IMR-90 (cell line): Measurements from ENCODE around the gene ACOXL.
"Not testable (repeated sequence)": the region's sequence is repeated elsewhere in the genome, so short reads cannot be mapped to it uniquely, and the experiment has no call there.

Source experiments
- BHLHE40 ChIP-seq: fragments of 150-350 bp; IDR thresholded peaks from 2 replicates; pipeline ENCODE4 v1.6.1; 2016; ENCODE audit warnings: mild to moderate bottlenecking, low read depth, low read length
- CEBPB ChIP-seq: IDR thresholded peaks from 2 replicates; pipeline ENCODE4 v1.6.1; 2012; ENCODE audit warnings: low read depth, low read length, improper control_type of control experiment
- CTCF ChIP-seq: conservative IDR thresholded peaks from 2 replicates; pipeline ENCODE4 v1.5.1; 2012; ENCODE audit warnings: mild to moderate bottlenecking, low read depth, low read length, improper control_type of control experiment
- FOS ChIP-seq: fragments of 150-350 bp; IDR thresholded peaks from 2 replicates; pipeline ENCODE4 v1.6.1; 2016; ENCODE audit warnings: low read depth, low read length
- MAFK ChIP-seq: IDR thresholded peaks from 2 replicates; pipeline ENCODE4 v1.6.1; 2012; ENCODE audit warnings: low read depth, low read length, improper control_type of control experiment
- MXI1 ChIP-seq: IDR thresholded peaks from 2 replicates; pipeline ENCODE4 v1.6.1; 2012; ENCODE audit warnings: low read depth, mild to moderate bottlenecking, low read length, moderate library complexity, borderline replicate concordance
- POLR2A ChIP-seq: IDR thresholded peaks from 2 replicates; pipeline ENCODE4 v1.6.1; 2012; ENCODE audit warnings: mild to moderate bottlenecking, low read depth, low read length
- RAD21 ChIP-seq: IDR thresholded peaks from 2 replicates; pipeline ENCODE4 v1.6.1; 2012; ENCODE audit warnings: low read length, improper control_type of control experiment
- RCOR1 ChIP-seq: IDR thresholded peaks from 2 replicates; pipeline ENCODE4 v1.6.1; 2012; ENCODE audit warnings: mild to moderate bottlenecking, low read length, improper control_type of control experiment; ENCODE audit not compliant: insufficient replicate concordance
- RFX5 ChIP-seq: IDR thresholded peaks from 2 replicates; pipeline ENCODE4 v1.8.0; 2012; ENCODE audit warnings: low read depth, mild to moderate bottlenecking, low read length, moderate library complexity
- SMC3 ChIP-seq: fragments of 150-350 bp; IDR thresholded peaks from 2 replicates; pipeline ENCODE4 v1.6.1; 2016; ENCODE audit warnings: low read depth, mild to moderate bottlenecking, antibody characterized with exemption, low read length, moderate library complexity
- USF2 ChIP-seq: fragments of 150-350 bp; IDR thresholded peaks from 2 replicates; pipeline ENCODE4 v1.6.1; 2017; ENCODE audit warnings: mild to moderate bottlenecking, antibody characterized with exemption, low read length, low read depth

- not testable (repeated sequence) for TF ChIP-seq CTCF, RFX5, POLR2A, RAD21, BHLHE40, MXI1, USF2, CEBPB, FOS, MAFK, SMC3, RCOR1
Observed at GRCh38 chr2:111045236-111045635, 312.9 kb downstream of the ACOXL start.
